ENCODE measurements around the gene CD9. TPM values are rescaled to one million over a fixed set of nuclear protein-coding genes. Genes with fewer than 3 reads are reported as not detected.

CD9 gene
- total RNA-seq = 283 and 455 TPM in 2 replicates

GRCh38 chr12:6200256-6201212 lies at the start of gene CD9:
Gene CD9 (plus strand): TSS chr12:6200400. CDS start chr12:6200500, 100 bp downstream.

Other genes with a start within 250 kb of the CD9 start
- 0.69 and 0.79 TPM in 2 replicates for gene VWF, start 75.7 kb upstream of the CD9 start, total RNA-seq
- 0.09 and 0.63 TPM in 2 replicates for gene PLEKHG6, start 110.3 kb downstream of the CD9 start, total RNA-seq
- 104 and 106 TPM in 2 replicates for gene TNFRSF1A, start 141.7 kb downstream of the CD9 start, total RNA-seq
- 0.16 and 0.34 TPM in 2 replicates for gene SCNN1A, start 175.2 kb downstream of the CD9 start, total RNA-seq
- 40.0 and 40.4 TPM in 2 replicates for gene LTBR, start 183.8 kb downstream of the CD9 start, total RNA-seq
- 0.34 TPM in 1 of 2 replicates, not detected in the other for gene CD27, start 244.6 kb downstream of the CD9 start, total RNA-seq

Data from bronchial smooth muscle cell (primary cell).